ENCODE data around the gene TM9SF2. TPM values are rescaled to one million over a fixed set of nuclear protein-coding genes. Genes with fewer than 3 reads are reported as not detected.
"Not testable (repeated sequence)": the region's sequence is repeated elsewhere in the genome, so short reads cannot be mapped to it uniquely, and the experiment has no call there.

The TM9SF2 gene
- total RNA-seq, 2 donors from 2014 or later, result 49.8 to 63.6 TPM

DNA sequence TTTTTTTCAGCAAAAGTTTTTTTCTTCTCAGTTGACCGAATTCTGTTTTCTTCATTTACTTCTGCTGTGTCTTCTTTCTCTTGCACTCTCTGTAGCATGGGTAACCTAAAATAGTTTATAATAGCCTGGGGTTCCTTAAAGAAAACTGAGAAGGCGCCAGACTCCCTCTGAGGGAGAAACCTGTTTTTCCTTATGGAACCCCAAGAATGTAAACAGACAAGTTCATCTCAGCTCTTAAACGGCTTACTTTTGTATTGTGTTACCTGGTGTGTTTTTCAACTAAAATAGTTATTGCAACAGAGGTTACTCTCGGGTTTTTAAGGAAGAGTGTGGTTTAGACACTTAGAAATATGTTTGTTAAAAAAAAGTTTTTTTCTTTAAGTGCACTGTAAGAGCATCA, 23.8 kb upstream of the TM9SF2 start:
- H3K4me1 ChIP-seq, result no peaks in the 10 kb centered on the region
- 55 to 58% methylated on average over 4 of the region's 4 CpGs for whole genome bisulfite sequencing, 2 donors
- DNase-seq (no peak), ATAC-seq (no peak)
- no peaks in the 10 kb centered on the region for H3K36me3 ChIP-seq (replicated peaks in 1 of 2; ENCODE audit: insufficient read depth in 1 of 2, low read depth in 2 of 2)
- H3K27me3 ChIP-seq, result no peaks in the 10 kb centered on the region
- intact Hi-C loops (cut with DNase I), result no loop called here
- H3K9me3 ChIP-seq, result no peaks in the 10 kb centered on the region
- H3K27ac ChIP-seq, result no peak overlapping the region
- no peak overlapping the region for H3K4me3 ChIP-seq
- TF ChIP-seq, protein P1, sequence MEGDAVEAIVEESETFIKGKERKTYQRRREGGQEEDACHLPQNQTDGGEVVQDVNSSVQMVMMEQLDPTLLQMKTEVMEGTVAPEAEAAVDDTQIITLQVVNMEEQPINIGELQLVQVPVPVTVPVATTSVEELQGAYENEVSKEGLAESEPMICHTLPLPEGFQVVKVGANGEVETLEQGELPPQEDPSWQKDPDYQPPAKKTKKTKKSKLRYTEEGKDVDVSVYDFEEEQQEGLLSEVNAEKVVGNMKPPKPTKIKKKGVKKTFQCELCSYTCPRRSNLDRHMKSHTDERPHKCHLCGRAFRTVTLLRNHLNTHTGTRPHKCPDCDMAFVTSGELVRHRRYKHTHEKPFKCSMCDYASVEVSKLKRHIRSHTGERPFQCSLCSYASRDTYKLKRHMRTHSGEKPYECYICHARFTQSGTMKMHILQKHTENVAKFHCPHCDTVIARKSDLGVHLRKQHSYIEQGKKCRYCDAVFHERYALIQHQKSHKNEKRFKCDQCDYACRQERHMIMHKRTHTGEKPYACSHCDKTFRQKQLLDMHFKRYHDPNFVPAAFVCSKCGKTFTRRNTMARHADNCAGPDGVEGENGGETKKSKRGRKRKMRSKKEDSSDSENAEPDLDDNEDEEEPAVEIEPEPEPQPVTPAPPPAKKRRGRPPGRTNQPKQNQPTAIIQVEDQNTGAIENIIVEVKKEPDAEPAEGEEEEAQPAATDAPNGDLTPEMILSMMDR (IDR thresholded peaks at IDR 0.05), result no peak
- TF ChIP-seq POLR2A (IDR thresholded peaks at IDR 0.05), result no peak

DNA sequence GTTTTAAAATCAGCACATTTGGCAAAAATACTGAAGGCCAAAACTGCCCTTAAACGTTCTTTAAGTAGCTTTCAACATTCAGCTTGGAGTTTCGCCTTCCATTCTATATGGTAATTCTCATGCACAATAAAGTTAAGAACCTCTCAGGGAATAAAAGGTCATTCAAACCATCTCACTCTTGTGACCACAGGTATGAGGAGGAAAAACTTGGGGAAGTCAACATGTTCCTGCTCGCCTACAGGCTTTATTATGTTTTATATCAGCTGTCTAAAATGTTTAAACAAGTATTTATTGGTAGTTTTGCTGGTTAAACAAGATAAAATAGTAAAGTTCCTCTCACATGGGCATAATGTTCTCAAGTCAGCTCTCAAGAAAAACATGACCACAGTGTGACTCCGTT, 19.9 kb upstream of the TM9SF2 start:
- WGBS, 2 donors, result 84 to 85% methylated on average over 4 of the region's 4 CpGs

DNA sequence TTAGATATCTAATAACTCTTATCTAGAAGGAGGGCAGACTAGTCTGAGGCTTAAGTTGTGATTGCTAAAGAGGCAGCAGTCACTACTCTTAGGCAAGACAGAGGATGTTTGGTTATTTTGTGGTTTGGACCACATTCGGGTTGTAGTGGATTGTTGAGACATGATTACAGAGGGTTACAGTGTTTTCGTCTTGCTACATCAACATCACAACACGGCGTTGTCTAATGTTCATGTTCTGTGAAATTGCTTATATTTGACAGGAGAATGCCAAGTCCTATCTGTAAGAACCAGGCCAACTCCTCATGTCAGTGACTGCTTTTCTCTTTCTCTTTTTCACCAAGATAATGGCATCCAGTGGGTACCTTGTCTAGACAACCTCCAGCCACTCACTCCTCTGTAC, 16.8 kb upstream of the TM9SF2 start:
- no peak for ATAC-seq
- H3K27ac ChIP-seq, result no peak overlapping the region

More for the DNA sequence above, 19.9 kb upstream of the TM9SF2 start:
- Histone ChIP-seq H3K27ac (no peak overlapping the region), H3K9me3 (no peaks in the 10 kb centered on the region), H3K36me3 (replicated peaks in 1 of 2; ENCODE audit: insufficient read depth in 1 of 2, low read depth in 2 of 2) (no peaks in the 10 kb centered on the region), H3K27me3 (no peaks in the 10 kb centered on the region), H3K4me1 (no peaks in the 10 kb centered on the region), H3K4me3 (no peak overlapping the region)
- intact Hi-C loops (cut with DNase I), result no loop called here
- ATAC-seq (no peak), DNase-seq (no peak)
- TF ChIP-seq POLR2A (IDR thresholded peaks at IDR 0.05), result no peak
- TF ChIP-seq, protein P1 (IDR thresholded peaks at IDR 0.05), result no peak

DNA sequence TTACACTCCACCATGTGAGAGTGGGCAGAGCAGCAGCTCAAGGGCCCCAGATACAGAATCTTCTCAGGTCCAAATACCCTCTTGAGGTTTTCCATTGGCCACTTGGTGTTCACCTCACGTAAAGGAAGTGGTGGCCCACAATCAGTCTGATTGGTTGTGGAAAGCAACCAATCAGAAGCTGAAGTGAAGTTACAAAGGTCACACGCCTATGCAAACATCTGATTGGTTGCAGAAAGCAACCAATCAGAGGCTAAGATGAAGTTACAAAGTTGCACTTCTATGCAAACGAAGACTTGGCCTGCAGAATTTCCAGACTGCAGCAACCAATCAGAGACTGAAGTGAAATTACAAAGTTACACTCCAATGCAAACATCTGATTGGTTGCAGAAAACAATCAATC, 14.3 kb upstream of the TM9SF2 start:
- no peaks in the 10 kb centered on the region for H3K4me1 ChIP-seq
- 76 to 78% methylated on average over 3 of the region's 3 CpGs for WGBS, 2 donors
- no peaks in the 10 kb centered on the region for H3K9me3 ChIP-seq
- ATAC-seq (no peak), DNase-seq (no peak)
- no peak overlapping the region for H3K4me3 ChIP-seq
- H3K27ac ChIP-seq, result no peak overlapping the region
- TF ChIP-seq, protein P1 (IDR thresholded peaks at IDR 0.05), result no peak
- TF ChIP-seq POLR2A (IDR thresholded peaks at IDR 0.05), result no peak
- intact Hi-C loops (cut with DNase I), result no loop called here
- H3K36me3 ChIP-seq (replicated peaks in 1 of 2; ENCODE audit: insufficient read depth in 1 of 2, low read depth in 2 of 2), result no peaks in the 10 kb centered on the region
- no peaks in the 10 kb centered on the region for H3K27me3 ChIP-seq

More for the DNA sequence above, 16.8 kb upstream of the TM9SF2 start:
- Histone ChIP-seq H3K9me3 (no peaks in the 10 kb centered on the region), H3K4me1 (no peaks in the 10 kb centered on the region), H3K4me3 (no peak overlapping the region), H3K27me3 (no peaks in the 10 kb centered on the region), H3K36me3 (replicated peaks in 1 of 2; ENCODE audit: insufficient read depth in 1 of 2, low read depth in 2 of 2) (no peaks in the 10 kb centered on the region)
- intact Hi-C loops (cut with DNase I), result no loop called here
- DNase-seq, result no peak
- WGBS, 2 donors, result 58 to 78% methylated on average over 4 of the region's 4 CpGs
- no peak for TF ChIP-seq POLR2A (IDR thresholded peaks at IDR 0.05)
- TF ChIP-seq, protein P1 (IDR thresholded peaks at IDR 0.05), result no peak

DNA sequence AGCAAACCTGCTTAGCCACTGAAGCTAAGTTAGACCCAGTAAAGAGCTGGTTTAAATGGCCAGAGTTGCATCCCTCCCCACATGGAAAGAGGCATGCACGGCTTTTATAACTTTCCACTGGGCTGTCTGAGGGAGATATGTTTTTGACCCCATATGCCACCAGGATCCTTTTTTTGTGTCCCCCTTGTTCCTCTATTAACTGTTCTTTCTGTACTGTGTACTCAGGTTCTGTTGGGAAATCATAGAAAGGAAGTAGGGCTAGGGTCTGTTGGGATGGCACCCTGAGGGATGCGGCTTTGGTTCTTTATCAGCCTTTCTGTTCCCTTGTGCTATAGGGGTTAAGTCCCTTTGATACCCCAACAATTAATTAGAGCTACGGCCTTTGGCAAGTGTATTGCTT, 12.2 kb upstream of the TM9SF2 start:
- DNase-seq, result no peak
- TF ChIP-seq, protein P1 (IDR thresholded peaks at IDR 0.05), result no peak
- no peak for TF ChIP-seq POLR2A (IDR thresholded peaks at IDR 0.05)

DNA sequence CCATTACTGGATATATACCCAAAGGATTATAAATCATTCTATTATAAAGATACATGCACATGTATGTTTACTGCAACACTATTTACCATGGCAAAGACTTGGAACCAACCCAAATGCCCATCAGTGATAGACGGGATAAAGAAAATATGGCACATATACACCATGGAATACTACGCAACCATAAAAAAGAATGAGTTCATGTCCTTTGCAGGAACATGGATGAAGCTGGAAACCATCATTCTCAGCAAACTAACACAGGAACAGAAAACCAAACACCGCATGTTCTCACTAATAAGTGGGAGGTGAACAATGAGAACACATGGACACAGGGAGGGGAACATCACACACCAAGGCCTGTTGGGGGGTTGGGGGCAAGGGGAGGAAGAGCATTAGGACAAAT, 9.5 kb upstream of the TM9SF2 start:
- DNase-seq; ATAC-seq; H3K4me1 ChIP-seq; H3K36me3 ChIP-seq (replicated peaks in 1 of 2; ENCODE audit: insufficient read depth in 1 of 2, low read depth in 2 of 2); H3K4me3 ChIP-seq; H3K27ac ChIP-seq; H3K9me3 ChIP-seq; intact Hi-C loops (cut with DNase I); H3K27me3 ChIP-seq: not testable (repeated sequence)
- WGBS, 2 donors, result 83 to 85% methylated on average over 3 of the region's 3 CpGs

More for the DNA sequence above, 12.2 kb upstream of the TM9SF2 start:
- H3K27me3 ChIP-seq, result no peaks in the 10 kb centered on the region
- H3K9me3 ChIP-seq, result no peaks in the 10 kb centered on the region
- H3K4me3 ChIP-seq, result no peak overlapping the region
- intact Hi-C loops (cut with DNase I), result no loop called here
- no peak for ATAC-seq
- 87 to 90% methylated on average over 3 of the region's 3 CpGs for WGBS, 2 donors
- no peak overlapping the region for H3K27ac ChIP-seq
- H3K4me1 ChIP-seq, result no peaks in the 10 kb centered on the region
- no peaks in the 10 kb centered on the region for H3K36me3 ChIP-seq (replicated peaks in 1 of 2; ENCODE audit: insufficient read depth in 1 of 2, low read depth in 2 of 2)
